ES-I3 (cell line): ENCODE measurements around the gene CHRD.

Experiments
- H3K36me3 ChIP-seq: 2 replicates; pipeline ENCODE4 v1.6.1; 2013; ENCODE audit warnings: mild to moderate bottlenecking, low read length, control low read depth, moderate library complexity; ENCODE audit not compliant: insufficient read depth
- H3K4me1 ChIP-seq: 2 replicates; pipeline ENCODE4 v1.6.1; 2013; ENCODE audit warnings: mild to moderate bottlenecking, control low read depth, low read length; ENCODE audit not compliant: insufficient read depth
- H3K9ac ChIP-seq: 2 replicates; pipeline ENCODE4 v1.6.1; 2013; ENCODE audit warnings: low read depth, mild to moderate bottlenecking, low read length, moderate library complexity
- H3K9me3 ChIP-seq: 2 replicates; pipeline ENCODE4 v1.6.1; 2013; ENCODE audit warnings: mild to moderate bottlenecking, low read length, moderate library complexity; ENCODE audit not compliant: control insufficient read depth, insufficient read depth

CHRD gene

GRCh38 chr3:184378651-184379357 lies 1.1 kb upstream of the CHRD start:
- Histone ChIP-seq H3K36me3 (no peaks in the 10 kb centered on the region), H3K9me3 (no peaks in the 10 kb centered on the region), H3K4me1 (peaks cover 14% of the 10 kb centered on the region; the same call in 1 of the 2 replicates), H3K9ac (no peak overlapping the region; the same call in 1 of the 2 replicates)

GRCh38 chr3:184380185-184380626 lies 352 bp downstream of the CHRD start:
- Histone ChIP-seq H3K4me1 (peaks cover 14% of the 10 kb centered on the region; the same call in 1 of the 2 replicates), H3K9ac (peak overlapping the region; percentile 53; the same call in 1 of the 2 replicates), H3K9me3 (no peaks in the 10 kb centered on the region), H3K36me3 (no peaks in the 10 kb centered on the region)

GRCh38 chr3:184380627-184381260 lies 890 bp downstream of the CHRD start:
- Histone ChIP-seq H3K36me3 (no peaks in the 10 kb centered on the region), H3K9me3 (no peaks in the 10 kb centered on the region), H3K4me1 (peaks cover 14% of the 10 kb centered on the region; the same call in 1 of the 2 replicates), H3K9ac (peak overlapping the region; percentile 53; the same call in 1 of the 2 replicates)

GRCh38 chr3:184381261-184382224 lies 1.7 kb downstream of the CHRD start:
- Histone ChIP-seq H3K4me1 (peaks cover 14% of the 10 kb centered on the region; the same call in 1 of the 2 replicates), H3K36me3 (no peaks in the 10 kb centered on the region), H3K9ac (peak overlapping the region; percentile 53; the same call in 1 of the 2 replicates)

GRCh38 chr3:184382326-184383032 lies 2.6 kb downstream of the CHRD start:
- Histone ChIP-seq H3K9me3 (no peaks in the 10 kb centered on the region), H3K9ac (no peak overlapping the region), H3K4me1 (peaks cover 14% of the 10 kb centered on the region; the same call in 1 of the 2 replicates), H3K36me3 (no peaks in the 10 kb centered on the region)

More at GRCh38 chr3:184381261-184382224, 1.7 kb downstream of the CHRD start:
- H3K9me3 ChIP-seq = no peaks in the 10 kb centered on the region

- Histone ChIP-seq H3K9ac (no peak overlapping the region), H3K9me3 (no peaks in the 10 kb centered on the region), H3K36me3 (no peaks in the 10 kb centered on the region), H3K4me1 (peaks cover 13% of the 10 kb centered on the region; the same call in 1 of the 2 replicates)
These were observed 3.3 kb downstream of the CHRD start for GRCh38 chr3:184383033-184383740.

GRCh38 chr3:184384342-184384741 lies 4.5 kb downstream of the CHRD start:
- H3K4me1 ChIP-seq = peaks cover 1% of the 10 kb centered on the region; the same call in 1 of the 2 replicates
- no peak overlapping the region for H3K9ac ChIP-seq
- no peaks in the 10 kb centered on the region for H3K9me3 ChIP-seq
- H3K36me3 ChIP-seq = no peaks in the 10 kb centered on the region

- Histone ChIP-seq H3K4me1 (no peaks in the 10 kb centered on the region), H3K9ac (no peak overlapping the region), H3K36me3 (no peaks in the 10 kb centered on the region), H3K9me3 (no peaks in the 10 kb centered on the region)
These were observed 5.1 kb downstream of the CHRD start for GRCh38 chr3:184384856-184385422.

- Histone ChIP-seq H3K36me3 (no peaks in the 10 kb centered on the region), H3K9me3 (no peaks in the 10 kb centered on the region)
These were observed 6.4 kb downstream of the CHRD start for GRCh38 chr3:184386047-184386806.

GRCh38 chr3:184387174-184387714 lies 7.4 kb downstream of the CHRD start:
- Histone ChIP-seq H3K36me3 (no peaks in the 10 kb centered on the region), H3K9ac (no peak overlapping the region)

More at GRCh38 chr3:184386047-184386806, 6.4 kb downstream of the CHRD start:
- Histone ChIP-seq H3K4me1 (no peaks in the 10 kb centered on the region), H3K9ac (no peak overlapping the region)

GRCh38 chr3:184388164-184388935 lies 8.5 kb downstream of the CHRD start:
- H3K9me3 ChIP-seq = no peaks in the 10 kb centered on the region
- no peak overlapping the region for H3K9ac ChIP-seq

More at GRCh38 chr3:184387174-184387714, 7.4 kb downstream of the CHRD start:
- H3K4me1 ChIP-seq = no peaks in the 10 kb centered on the region
- H3K9me3 ChIP-seq = no peaks in the 10 kb centered on the region

GRCh38 chr3:184388936-184389230 lies 9.0 kb downstream of the CHRD start:
- no peaks in the 10 kb centered on the region for H3K36me3 ChIP-seq
- no peaks in the 10 kb centered on the region for H3K4me1 ChIP-seq
- no peak overlapping the region for H3K9ac ChIP-seq
- no peaks in the 10 kb centered on the region for H3K9me3 ChIP-seq

More at GRCh38 chr3:184388164-184388935, 8.5 kb downstream of the CHRD start:
- Histone ChIP-seq H3K4me1 (no peaks in the 10 kb centered on the region), H3K36me3 (no peaks in the 10 kb centered on the region)
